ENCODE results near the gene GYPA.
"Not testable (repeated sequence)": the region's sequence is repeated elsewhere in the genome, so short reads cannot be mapped to it uniquely, and the experiment has no call there.

The GYPA gene

DNA sequence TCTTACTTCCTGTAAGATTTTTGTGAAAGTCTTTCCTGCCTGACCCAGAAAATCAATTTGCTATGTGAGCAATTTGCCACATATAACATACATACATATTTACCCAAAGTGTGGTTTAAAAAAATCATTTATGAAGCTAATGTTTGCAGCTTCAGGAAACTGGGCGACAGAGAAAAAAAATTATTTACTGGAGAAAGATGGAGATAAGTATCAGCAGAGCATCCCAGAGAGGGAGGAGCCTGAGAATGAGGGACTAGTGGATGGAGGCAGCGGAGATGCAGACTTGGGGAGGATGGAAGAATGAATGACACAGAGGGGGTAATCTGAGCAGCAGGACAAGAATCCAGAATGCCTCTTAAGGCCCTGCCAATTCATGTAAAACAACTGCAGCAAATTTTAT is 975 bp upstream of the GYPA start:
- DNase-seq (ENCODE audit: low read depth) = no peak
- TF ChIP-seq, protein P1, sequence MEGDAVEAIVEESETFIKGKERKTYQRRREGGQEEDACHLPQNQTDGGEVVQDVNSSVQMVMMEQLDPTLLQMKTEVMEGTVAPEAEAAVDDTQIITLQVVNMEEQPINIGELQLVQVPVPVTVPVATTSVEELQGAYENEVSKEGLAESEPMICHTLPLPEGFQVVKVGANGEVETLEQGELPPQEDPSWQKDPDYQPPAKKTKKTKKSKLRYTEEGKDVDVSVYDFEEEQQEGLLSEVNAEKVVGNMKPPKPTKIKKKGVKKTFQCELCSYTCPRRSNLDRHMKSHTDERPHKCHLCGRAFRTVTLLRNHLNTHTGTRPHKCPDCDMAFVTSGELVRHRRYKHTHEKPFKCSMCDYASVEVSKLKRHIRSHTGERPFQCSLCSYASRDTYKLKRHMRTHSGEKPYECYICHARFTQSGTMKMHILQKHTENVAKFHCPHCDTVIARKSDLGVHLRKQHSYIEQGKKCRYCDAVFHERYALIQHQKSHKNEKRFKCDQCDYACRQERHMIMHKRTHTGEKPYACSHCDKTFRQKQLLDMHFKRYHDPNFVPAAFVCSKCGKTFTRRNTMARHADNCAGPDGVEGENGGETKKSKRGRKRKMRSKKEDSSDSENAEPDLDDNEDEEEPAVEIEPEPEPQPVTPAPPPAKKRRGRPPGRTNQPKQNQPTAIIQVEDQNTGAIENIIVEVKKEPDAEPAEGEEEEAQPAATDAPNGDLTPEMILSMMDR (IDR thresholded peaks at IDR 0.05; ENCODE audit: insufficient read depth, low read depth, low read length, missing control alignments) = no peak
- no peak overlapping the region for H3K4me3 ChIP-seq (ENCODE audit: low read depth, low read length)

DNA sequence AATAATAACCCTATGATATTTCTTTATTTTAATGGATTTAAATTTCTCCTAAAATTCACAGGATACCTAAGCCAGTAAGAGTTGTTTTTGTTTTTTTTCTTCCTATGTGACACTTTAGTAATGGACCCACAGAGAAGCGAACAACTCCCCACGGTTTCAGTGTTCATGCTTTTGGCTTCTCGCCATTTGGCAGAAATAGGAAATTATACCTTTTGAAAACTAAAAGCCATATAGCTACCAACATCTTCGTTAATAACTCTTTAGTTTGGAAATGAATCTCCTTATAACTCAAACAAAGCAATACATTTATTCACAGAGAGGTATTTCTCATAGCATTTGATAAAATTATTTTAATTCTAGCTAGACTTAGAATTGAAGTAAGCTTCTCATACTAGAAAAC is 527 bp downstream of the GYPA start:
- DNase-seq (ENCODE audit: low read depth); H3K4me3 ChIP-seq (ENCODE audit: low read depth, low read length): not testable (repeated sequence)

DNA sequence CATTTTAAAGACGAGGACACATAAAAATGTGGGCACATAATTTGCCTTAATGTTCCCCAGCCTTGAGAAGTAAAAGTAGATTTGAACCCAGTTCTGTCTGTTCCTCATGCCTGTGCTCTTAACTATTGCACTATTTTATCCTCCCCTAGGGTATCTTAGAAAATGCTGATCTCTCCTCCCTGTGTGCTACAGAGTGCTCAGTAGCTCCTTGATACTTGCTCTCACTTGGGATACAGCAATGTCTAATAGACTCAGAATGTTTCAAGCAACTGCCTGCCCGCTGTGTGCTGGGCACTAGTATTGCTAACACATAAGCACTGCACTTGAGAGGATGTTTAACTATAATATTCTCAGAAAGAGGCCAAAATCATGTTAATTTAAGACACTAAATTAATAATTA is 971 bp downstream of the GYPA start:
- H3K4me3 ChIP-seq (ENCODE audit: low read depth, low read length); DNase-seq (ENCODE audit: low read depth): not testable (repeated sequence)

DNA sequence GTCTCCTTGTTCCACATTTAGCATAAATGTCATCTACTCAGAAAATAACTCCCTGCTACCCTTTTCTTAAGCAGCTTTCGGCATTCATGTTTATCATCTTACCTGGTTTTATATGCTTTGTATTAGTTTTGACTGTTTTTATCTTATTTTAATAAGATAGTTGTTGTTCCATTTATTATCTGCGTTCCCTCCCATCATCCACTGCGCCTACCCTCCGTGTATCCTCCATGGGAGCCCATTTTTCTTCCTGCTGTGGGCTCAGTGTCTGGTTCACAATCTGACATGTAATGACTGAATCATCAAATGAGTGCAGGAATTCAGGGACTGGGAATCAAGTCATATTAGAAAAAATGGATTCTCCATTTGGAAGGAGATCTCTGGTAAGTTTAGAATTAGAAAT is 2.3 kb downstream of the GYPA start:
- not testable (repeated sequence) for DNase-seq (ENCODE audit: low read depth); H3K4me3 ChIP-seq (ENCODE audit: low read depth, low read length)

DNA sequence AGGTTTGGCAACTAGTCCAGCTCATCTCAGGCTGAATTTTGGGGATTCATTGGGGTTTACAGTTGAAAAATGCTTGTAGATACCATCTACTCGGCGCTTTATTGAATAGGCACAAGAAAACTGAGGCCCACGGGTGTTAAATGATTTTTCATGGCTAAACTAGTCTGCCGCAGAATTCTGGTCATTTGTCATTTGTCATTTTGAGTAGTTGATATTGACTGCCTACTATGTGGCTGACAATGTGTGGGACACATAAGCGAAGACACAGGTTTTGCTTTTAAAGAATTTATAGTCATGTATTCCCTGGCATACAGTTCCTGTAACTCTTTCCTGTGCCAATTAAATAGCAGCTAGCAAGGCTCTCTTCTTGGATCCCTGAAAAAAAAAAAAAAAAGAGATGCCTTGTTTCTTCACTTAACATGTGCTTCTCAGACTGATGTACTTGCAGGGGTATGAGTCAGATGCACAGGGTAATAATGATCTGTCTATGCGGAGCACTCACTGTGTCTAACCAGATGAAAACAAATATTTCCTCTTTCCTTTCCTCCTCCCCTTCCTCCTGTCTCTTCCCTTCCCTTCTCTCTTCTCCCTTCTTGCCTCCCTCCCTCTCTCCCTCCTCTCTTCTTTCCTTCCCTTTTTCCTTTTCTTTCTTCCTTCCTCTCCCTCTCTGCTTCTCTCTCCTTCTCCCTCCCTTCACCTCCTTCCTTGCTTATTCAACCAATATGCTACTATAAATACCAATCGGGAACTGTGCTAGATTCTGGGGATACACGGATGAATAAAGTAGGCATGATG is 3.2 kb downstream of the GYPA start:
- not testable (repeated sequence) for DNase-seq (ENCODE audit: low read depth); H3K4me3 ChIP-seq (ENCODE audit: low read depth, low read length)

DNA sequence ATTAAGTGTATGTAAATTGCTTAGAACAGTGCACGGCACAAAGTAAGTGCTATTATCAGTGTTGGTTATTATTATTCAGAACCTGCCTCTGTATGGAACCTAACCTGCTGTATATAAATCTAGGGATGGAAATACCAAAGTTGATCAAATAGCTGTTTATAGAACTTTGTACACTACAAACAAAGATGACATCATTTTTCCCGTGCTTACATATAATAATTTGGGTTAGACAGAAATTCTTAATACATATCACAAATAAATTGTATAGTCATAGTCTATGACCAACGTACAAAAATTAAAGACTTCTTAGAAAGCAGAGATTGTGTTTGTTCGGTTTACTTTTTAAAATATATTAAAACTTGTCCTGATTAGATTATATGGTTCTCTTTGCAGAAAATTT is 4.3 kb downstream of the GYPA start:
- not testable (repeated sequence) for DNase-seq (ENCODE audit: low read depth); H3K4me3 ChIP-seq (ENCODE audit: low read depth, low read length)

DNA sequence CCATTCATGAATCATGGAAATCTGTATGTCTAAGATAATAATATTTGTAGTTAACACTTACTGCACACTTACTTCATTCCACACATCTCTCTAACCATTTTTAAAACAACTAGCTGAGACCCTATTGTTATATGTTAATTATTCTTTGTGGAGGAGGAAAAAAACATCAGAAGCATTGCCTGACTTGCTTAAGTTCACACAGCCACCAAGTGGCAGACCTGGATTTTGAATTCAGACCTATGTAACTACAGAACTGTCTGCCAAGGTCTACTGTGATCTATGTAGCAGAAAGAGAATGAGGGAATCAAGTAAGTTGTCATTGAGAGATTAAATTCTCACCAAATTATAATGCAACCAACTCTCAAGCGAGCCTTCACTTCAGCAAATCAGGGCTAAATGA is 10.4 kb downstream of the GYPA start:
- not testable (repeated sequence) for DNase-seq (ENCODE audit: low read depth); H3K4me3 ChIP-seq (ENCODE audit: low read depth, low read length)

DNA sequence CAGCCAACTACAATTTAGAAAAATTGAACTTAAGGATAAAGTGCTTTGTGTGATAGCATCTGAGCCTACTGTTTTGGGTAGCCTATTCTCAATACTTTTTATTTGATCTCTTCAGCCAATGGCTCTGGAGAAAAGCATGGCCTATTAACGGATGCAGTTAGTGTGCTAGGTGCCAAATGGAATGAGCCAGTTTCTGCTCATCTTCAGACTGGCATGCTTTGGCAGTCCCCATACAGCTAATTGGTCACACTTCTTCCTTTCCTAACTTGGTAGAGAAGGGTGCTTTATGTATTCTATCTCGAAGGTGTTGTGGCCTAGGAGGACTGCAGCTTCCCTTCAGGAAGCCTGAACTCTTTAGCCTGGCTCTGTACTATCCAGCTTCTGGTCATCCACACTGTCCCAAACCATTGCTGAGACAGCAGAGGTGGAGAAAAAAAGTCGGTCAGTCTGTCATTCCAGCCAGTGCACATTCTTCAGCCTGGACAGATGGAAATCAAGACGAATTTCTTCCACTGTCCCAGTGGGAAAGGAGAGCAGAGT is 11.1 kb downstream of the GYPA start:
- H3K4me3 ChIP-seq (ENCODE audit: low read depth, low read length); DNase-seq (ENCODE audit: low read depth): not testable (repeated sequence)

DNA sequence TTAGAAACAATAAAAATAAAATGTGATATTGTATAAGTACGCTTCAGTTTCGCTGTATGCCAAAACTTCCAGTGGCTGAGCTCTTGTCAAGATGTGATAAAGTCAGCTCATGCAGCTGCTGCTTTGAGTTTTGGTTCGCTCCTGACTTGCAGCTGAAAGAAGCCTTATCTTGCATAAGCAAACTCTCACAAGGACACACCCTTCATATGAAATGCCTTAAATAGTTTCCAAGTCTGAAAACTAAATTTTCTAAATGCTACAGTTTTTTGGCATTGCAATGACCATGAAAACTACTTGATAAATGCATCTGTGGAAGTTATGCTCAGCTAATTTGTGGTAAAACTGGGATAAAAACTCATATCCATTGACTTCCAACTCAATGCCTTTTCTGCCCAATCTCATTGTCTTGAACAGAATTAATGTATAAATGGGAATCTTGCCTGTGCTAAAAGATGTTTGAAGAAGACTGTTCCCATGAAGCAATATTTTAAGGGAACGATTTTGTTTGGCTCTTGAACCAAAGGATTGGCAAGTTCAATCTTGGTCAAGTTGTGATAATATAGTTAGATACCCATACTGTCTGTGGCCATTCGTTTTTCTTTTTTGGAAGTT is 11.7 kb downstream of the GYPA start:
- DNase-seq (ENCODE audit: low read depth); H3K4me3 ChIP-seq (ENCODE audit: low read depth, low read length): not testable (repeated sequence)

DNA sequence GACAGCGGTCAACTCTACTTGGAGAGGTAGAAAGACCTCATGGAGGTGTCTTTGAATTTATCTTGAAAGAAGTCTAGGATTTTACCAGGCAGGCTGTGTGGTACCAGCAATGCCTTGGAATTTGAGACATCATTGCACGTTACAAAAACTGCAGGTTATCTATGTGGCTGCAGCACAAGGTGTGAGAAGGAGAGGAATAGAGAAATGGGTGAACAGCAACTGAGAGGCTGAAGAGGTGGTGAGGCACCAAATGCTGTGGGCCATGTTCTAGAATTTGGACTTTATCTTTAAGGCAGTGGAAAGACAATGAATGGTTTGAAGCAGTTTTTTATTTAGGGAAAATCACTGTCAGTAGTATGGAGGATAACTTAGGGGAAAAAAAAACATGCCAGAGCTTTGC is 15.4 kb downstream of the GYPA start:
- H3K4me3 ChIP-seq (ENCODE audit: low read depth, low read length); DNase-seq (ENCODE audit: low read depth): not testable (repeated sequence)

DNA sequence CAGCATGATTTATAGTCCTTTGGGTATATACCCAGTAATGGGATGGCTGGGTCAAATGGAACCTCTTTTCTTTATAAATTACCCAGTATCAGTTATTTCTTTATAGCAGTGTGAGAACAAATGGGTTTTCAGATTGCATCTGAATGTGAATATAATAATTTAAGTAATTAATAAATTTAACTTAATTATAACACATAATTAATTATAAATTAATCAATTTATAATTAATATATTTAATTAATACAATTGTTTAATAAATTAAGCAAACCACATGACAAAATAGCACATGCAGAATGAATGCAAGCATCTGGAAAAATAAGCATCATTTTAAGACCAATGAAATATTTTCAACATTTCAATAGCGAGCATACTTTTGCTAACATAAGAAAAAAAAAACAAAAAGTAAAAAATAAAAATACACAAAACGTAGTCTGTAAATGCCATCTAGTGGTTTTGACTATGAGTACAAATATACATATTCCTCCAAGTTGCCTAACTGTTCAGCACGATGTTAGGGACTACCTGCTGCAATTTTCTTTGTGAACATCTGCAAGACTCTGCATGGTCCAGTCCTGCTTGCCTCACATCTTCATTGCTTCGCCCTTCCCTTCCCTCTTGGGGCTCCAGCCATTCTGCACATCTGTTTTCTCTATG is 16.4 kb downstream of the GYPA start:
- H3K4me3 ChIP-seq (ENCODE audit: low read depth, low read length); DNase-seq (ENCODE audit: low read depth): not testable (repeated sequence)

DNA sequence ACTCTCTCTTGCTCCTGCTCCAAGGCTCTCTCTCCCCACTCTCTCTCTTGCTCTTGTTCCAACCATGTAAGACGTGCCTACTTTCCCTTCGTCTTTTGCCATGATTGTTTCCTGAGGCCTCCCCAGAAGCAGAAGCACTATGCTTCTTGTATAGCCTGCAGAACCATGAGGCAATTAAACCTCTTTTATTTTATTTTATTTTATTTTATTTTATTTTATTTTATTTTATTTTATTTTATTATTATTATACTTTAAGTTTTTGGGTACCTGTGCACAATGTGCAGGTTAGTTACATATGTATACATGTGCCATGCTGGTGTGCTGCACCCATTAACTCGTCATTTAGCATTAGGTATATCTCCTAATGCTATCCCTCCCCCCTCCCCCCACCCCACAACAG is 17.2 kb downstream of the GYPA start:
- DNase-seq (ENCODE audit: low read depth); H3K4me3 ChIP-seq (ENCODE audit: low read depth, low read length): not testable (repeated sequence)

DNA sequence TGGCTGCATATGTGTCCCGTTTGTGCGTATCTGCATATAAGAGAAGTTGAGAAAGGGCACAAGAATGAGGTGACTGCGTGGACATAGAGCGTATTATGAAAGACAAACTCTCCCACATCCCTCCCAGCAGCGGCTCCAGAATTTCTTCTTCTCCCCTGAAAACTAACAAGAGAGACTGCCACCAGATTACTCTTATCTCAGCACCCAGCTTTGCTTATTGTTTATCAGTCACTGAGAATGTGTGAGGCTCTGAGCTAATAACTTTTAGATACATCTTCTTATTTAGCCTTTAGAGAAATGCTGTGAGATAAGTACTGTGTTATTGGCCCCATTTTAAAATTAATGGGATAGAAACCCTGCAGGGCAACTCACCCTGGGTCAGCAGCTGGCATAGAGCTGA is 20.8 kb downstream of the GYPA start:
- not testable (repeated sequence) for H3K4me3 ChIP-seq (ENCODE audit: low read depth, low read length); DNase-seq (ENCODE audit: low read depth)
